B cell (primary cell): ENCODE results near the gene JAK1. TPM values are rescaled to one million over a fixed set of nuclear protein-coding genes. Genes with fewer than 3 reads are reported as not detected.

Source experiments
- ATAC-seq: fragments of 200-7000 bp; cut with Tn5 transposase; one replicate; pipeline ENCODE4 v1.10.0; 2021; ENCODE audit warnings: low read depth, mild to moderate bottlenecking, moderate number of reproducible peaks, moderate library complexity
- CTCF ChIA-PET: fragments of 350-600 bp; sonication (Branson Sonifier 250); formaldehyde crosslinking; loops from one replicate; lab custom pipeline; 2021; ENCODE audit warnings: antibody characterized with exemption, inconsistent platforms; lab: Charles Lee
- POLR2A ChIA-PET: fragments of 350-600 bp; sonication (Branson Sonifier 250); formaldehyde crosslinking; loops from one replicate; lab custom pipeline; 2021; ENCODE audit warnings: antibody characterized with exemption; lab: Charles Lee
- DNase-seq: peaks from one replicate; pipeline ENCODE4 v3.0.0; 2013
- H2AFZ ChIP-seq: 2 replicates; pipeline ENCODE4 v1.6.1; 2012; ENCODE audit warnings: mild to moderate bottlenecking, low read depth, low read length; ENCODE audit not compliant: insufficient read depth, poor library complexity, severe bottlenecking
- H3K27ac ChIP-seq, 2 donors: 1 replicate in 1 of 2; 2 replicates in 1 of 2; pipeline ENCODE4 v1.5.1; 2012 to 2013; ENCODE audit warnings: low read length in 2 of 2, mild to moderate bottlenecking in 2 of 2, moderate library complexity in 1 of 2
- H3K27me3 ChIP-seq, 4 experiments: fragments of 200-600 bp in 1 of 4; sonication (generic) in 1 of 4; replicated peaks in 1 of 4; 1 replicate in 2 of 4; 2 replicates in 2 of 4; pipeline versions ENCODE4 v1.6.1 to v1.7.0; 2013 to 2016; ENCODE audit warnings: low read length in 3 of 4, mild to moderate bottlenecking in 2 of 4, mixed read lengths in 1 of 4, moderate library complexity in 1 of 4; ENCODE audit not compliant: insufficient read depth in 4 of 4, control insufficient read depth in 3 of 4; ENCODE audit errors: control extremely low read depth in 1 of 4
- H3K36me3 ChIP-seq, 2 experiments: replicated peaks in 1 of 2; 1 replicate in 1 of 2; 2 replicates in 1 of 2; pipeline versions ENCODE4 v1.6.1 to v1.7.1; 2013; ENCODE audit warnings: low read length in 1 of 2; ENCODE audit not compliant: insufficient read depth in 2 of 2, control insufficient read depth in 1 of 2; ENCODE audit errors: control extremely low read depth in 1 of 2, extremely low read depth in 1 of 2
- H3K4me1 ChIP-seq, 2 donors: fragments of 200-600 bp in 1 of 2; sonication (generic) in 1 of 2; 1 replicate in 1 of 2; 2 replicates in 1 of 2; pipeline versions ENCODE4 v1.5.1 to v1.6.1; 2013 to 2017; ENCODE audit warnings: low read length in 2 of 2; ENCODE audit not compliant: control insufficient read depth in 2 of 2, insufficient read depth in 2 of 2
- H3K4me2 ChIP-seq: replicated peaks from 2 replicates; pipeline ENCODE3; 2012; ENCODE audit warnings: mild to moderate bottlenecking, low read depth, low read length; ENCODE audit not compliant: poor library complexity, severe bottlenecking
- H3K4me3 ChIP-seq, 5 experiments: fragments of 200-600 bp in 1 of 5; sonication (generic) in 1 of 5; 1 replicate in 3 of 5; 2 replicates in 2 of 5; pipeline versions ENCODE4 v1.5.1 to v1.7.0; 2011 to 2016; ENCODE audit warnings: low read length in 4 of 5, mild to moderate bottlenecking in 4 of 5, low read depth in 2 of 5, control low read depth in 1 of 5, moderate library complexity in 1 of 5; ENCODE audit not compliant: insufficient read depth in 1 of 5; ENCODE audit errors: control extremely low read depth in 1 of 5, extremely low read depth in 1 of 5
- H3K79me2 ChIP-seq: fragments of 200-600 bp; sonication (generic); one replicate; pipeline ENCODE4 v1.6.0; 2016; ENCODE audit warnings: low read length; ENCODE audit not compliant: control insufficient read depth, insufficient read depth
- H3K9ac ChIP-seq: fragments of 200-600 bp; sonication (generic); 2 replicates; pipeline ENCODE4 v1.6.1; 2017; ENCODE audit warnings: mild to moderate bottlenecking, low read length, moderate library complexity
- H3K9me3 ChIP-seq, 3 donors: one replicate each; pipeline versions ENCODE4 v1.6.1 to v1.7.1; 2013; ENCODE audit warnings: low read length in 2 of 3; ENCODE audit not compliant: control insufficient read depth in 2 of 3, insufficient read depth in 1 of 3; ENCODE audit errors: control extremely low read depth in 1 of 3
- H4K20me1 ChIP-seq: 2 replicates; pipeline ENCODE4 v1.6.0; 2012; ENCODE audit warnings: mild to moderate bottlenecking, low read length; ENCODE audit not compliant: insufficient read depth, control insufficient read depth, poor library complexity, severe bottlenecking
- H3K27ac Mint-ChIP-seq: one replicate; pipeline ENCODE4 v1.8.0; 2021; ENCODE audit warnings: mixed read lengths
- H3K27me3 Mint-ChIP-seq: one replicate; pipeline ENCODE4 v1.8.0; 2021; ENCODE audit warnings: mixed read lengths
- H3K4me1 Mint-ChIP-seq: one replicate; pipeline ENCODE4 v1.8.0; 2021; ENCODE audit warnings: mixed read lengths
- H3K4me3 Mint-ChIP-seq: one replicate; pipeline ENCODE4 v1.8.0; 2021; ENCODE audit warnings: mixed read lengths
- H3K9me3 Mint-ChIP-seq: one replicate; pipeline ENCODE4 v1.8.0; 2022; ENCODE audit warnings: mixed read lengths; ENCODE audit not compliant: insufficient read depth
- CTCF ChIP-seq: fragments of 200-600 bp; IDR thresholded peaks from one replicate; pipeline ENCODE4 v1.8.0; 2022; ENCODE audit warnings: antibody characterized with exemption, mild to moderate bottlenecking
- EZH2 ChIP-seq: IDR thresholded peaks from 2 replicates; pipeline ENCODE4 v1.6.1; 2012; ENCODE audit warnings: borderline replicate concordance, low read depth, mild to moderate bottlenecking, moderate library complexity, low read length; ENCODE audit not compliant: insufficient read depth, poor library complexity, severe bottlenecking
- WGBS: methylation state at CpG from one replicate; pipeline ENCODE4 v1.1.5; 2013; ENCODE audit warnings: missing lambda C conversion rate; ENCODE audit not compliant: insufficient coverage; 5-methylcytosine and 5-hydroxymethylcytosine counted together
- intact Hi-C: fragments of 100-400 bp; cut with micrococcal nuclease; formaldehyde crosslinking; loops from one replicate; pipeline ENCODE4 v1.10.0; 2022
- polyA plus RNA-seq: library from polyadenylated mRNA; depleted of rRNA; stranded (reverse); fragments of >200 nt; gene quantifications from 2 replicates; pipeline ENCODE4 v1.2.3, GENCODE V29; 2012
- total RNA-seq, 2 donors: library from RNA; stranded (reverse); fragments of 120-200 nt in 1 of 2; gene quantifications; 1 replicate in 1 of 2; 2 replicates in 1 of 2; pipeline versions ENCODE4 v1.2.3 to v1.2.4, GENCODE V29; 2013 to 2022

Gene JAK1
- total and polyA plus RNA-seq, 2 donors (not counting 1 experiment from before 2014, with no cell fraction given) = 99.0 to 244 TPM

GRCh38 chr1:64845831-64846425, 120.4 kb downstream of the JAK1 start:
- no peak for DNase-seq
- ChIA-PET POLR2A (no interaction called here), CTCF (interaction anchor here (0.8 kb wide), 1 partner anchor 230 kb away, joined by 3 read pairs; no protein-coding TSS in a partner anchor)
- H3K9me3 ChIP-seq = no peaks in the 10 kb centered on the region
- H3K36me3 ChIP-seq = peaks cover 8 to 90% of the 10 kb centered on the region in 2 experiments
- no peak overlapping the region for H3K4me2 ChIP-seq
- no peaks in the 10 kb centered on the region for H3K27me3 ChIP-seq
- TF ChIP-seq EZH2 (no peak), CTCF (no peak)
- H3K27ac Mint-ChIP-seq = peak overlapping the region; percentile 17
- 97% methylated on average over 12 of the region's 13 CpGs for WGBS
- H3K4me1 Mint-ChIP-seq = peaks cover 20% of the 10 kb centered on the region
- peaks cover 15 to 17% of the 10 kb centered on the region in 2 donors for H3K4me1 ChIP-seq
- no peaks in the 10 kb centered on the region for H3K27me3 Mint-ChIP-seq
- H3K9me3 Mint-ChIP-seq = no peaks in the 10 kb centered on the region
- no peak overlapping the region for H3K4me3 ChIP-seq
- H3K9ac ChIP-seq = no peak overlapping the region
- H3K4me3 Mint-ChIP-seq = no peak overlapping the region
- intact Hi-C loops = no loop called here
- H2AFZ ChIP-seq = no peak overlapping the region
- no peaks in the 10 kb centered on the region for H3K79me2 ChIP-seq
- no peak overlapping the region for H3K27ac ChIP-seq
- H4K20me1 ChIP-seq = peaks cover 16% of the 10 kb centered on the region
- ATAC-seq = no peak

DNA sequence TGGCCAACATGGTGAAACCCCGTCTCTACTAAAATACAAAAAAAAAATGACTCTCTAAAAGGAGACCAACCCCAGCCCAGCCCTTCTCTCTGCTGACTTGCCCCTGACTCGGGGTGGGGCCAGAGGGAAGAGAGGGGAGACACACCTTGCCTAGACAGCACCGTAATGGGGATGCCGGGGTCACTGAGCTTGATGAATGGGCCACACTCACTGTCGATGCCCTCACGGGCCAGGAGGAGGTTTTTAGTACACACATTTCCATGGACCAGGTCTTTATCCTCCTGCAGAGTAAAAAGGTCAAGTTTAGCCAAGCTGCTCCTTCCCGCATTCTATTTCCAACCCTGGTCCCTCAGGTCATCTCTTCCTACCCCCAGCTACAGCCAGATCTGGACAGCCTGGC, 121.7 kb downstream of the JAK1 start:
- Histone ChIP-seq H3K9ac (no peak overlapping the region), H3K27me3 (no peaks in the 10 kb centered on the region), H3K36me3 (peaks cover 8 to 89% of the 10 kb centered on the region in 2 experiments), H3K4me3 (no peak overlapping the region), H3K4me2 (no peak overlapping the region), H3K4me1 (peaks cover 15 to 17% of the 10 kb centered on the region in 2 donors), H4K20me1 (peaks cover 16% of the 10 kb centered on the region), H3K79me2 (peaks cover 8% of the 10 kb centered on the region), H3K9me3 (no peaks in the 10 kb centered on the region), H3K27ac (no peak overlapping the region), H2AFZ (no peak overlapping the region)
- DNase-seq (no peak), ATAC-seq (no peak)
- peak overlapping the region; percentile 32 for H3K27ac Mint-ChIP-seq
- H3K9me3 Mint-ChIP-seq = no peaks in the 10 kb centered on the region
- ChIA-PET POLR2A (no interaction called here), CTCF (no interaction called here)
- 97% methylated on average over 5 of the region's 7 CpGs for WGBS
- intact Hi-C loops = no loop called here
- no peak for TF ChIP-seq CTCF
- TF ChIP-seq EZH2 = no peak
- no peaks in the 10 kb centered on the region for H3K27me3 Mint-ChIP-seq
- peaks cover 20% of the 10 kb centered on the region for H3K4me1 Mint-ChIP-seq
- no peak overlapping the region for H3K4me3 Mint-ChIP-seq
